SIG-M5 (cell line): Measurements from ENCODE around the gene LCN6.
A peak's percentile ranks its signal among the peaks of the same experiment; 100 is the strongest.
"Not testable (repeated sequence)": the region's sequence is repeated elsewhere in the genome, so short reads cannot be mapped to it uniquely, and the experiment has no call there.

ENCODE experiments used
- DNase-seq: peaks from one replicate; lab custom pipeline; 2025; lab: John Stamatoyannopoulos, UW

Gene LCN6, protein sequence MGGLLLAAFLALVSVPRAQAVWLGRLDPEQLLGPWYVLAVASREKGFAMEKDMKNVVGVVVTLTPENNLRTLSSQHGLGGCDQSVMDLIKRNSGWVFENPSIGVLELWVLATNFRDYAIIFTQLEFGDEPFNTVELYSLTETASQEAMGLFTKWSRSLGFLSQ

DNA sequence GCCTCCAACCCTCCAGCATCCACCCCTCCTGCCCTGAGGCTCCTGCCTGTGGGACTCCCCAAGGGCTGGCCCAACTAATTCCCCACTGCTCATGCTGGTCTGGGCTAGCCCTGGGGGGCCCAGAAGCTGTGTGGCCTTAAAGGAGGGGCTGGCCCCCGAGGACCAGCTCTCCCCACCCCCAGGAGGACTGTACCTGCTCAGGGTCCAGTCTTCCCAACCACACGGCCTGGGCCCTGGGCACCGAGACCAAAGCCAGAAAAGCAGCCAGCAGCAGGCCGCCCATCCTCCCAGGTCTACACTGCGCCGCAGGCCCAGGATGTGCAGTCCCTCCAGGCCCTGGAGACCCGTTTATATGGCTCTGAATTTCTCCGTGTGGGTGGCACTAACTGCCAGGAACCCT is at the start of gene LCN6:
Gene LCN6 (minus strand): TSS at position 325 of the 400 bp plus-strand sequence. CDS start 42 bp downstream, at position 283.
- no peak for DNase-seq

DNA sequence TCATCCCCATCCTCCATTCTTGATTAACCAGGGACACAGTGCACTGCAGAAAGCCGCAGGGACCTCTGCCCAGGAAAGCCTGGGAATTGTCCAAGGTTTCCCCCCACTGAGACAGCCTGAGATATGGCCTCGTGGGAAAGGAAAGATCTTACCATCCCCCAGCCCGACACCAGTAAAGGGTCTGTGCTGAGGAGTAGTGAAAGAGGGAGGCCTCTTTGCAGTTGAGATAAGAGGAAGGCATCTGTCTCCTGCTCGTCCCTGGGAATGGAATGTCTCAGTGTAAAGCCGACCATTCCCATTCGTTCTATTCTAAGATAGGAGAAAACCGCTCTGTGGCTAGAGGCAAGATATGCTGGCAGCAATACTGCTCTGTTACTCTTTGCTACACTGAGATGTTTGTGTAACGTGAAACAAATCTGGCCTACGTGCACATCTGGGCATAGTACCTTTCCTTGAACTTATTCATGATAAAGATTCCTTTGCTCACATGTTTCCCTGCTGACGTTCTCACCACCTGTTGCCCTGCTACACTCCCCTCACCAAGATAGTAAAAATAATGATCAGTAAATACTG is 48.5 kb upstream of the LCN6 start:
- DNase-seq: not testable (repeated sequence)

DNA sequence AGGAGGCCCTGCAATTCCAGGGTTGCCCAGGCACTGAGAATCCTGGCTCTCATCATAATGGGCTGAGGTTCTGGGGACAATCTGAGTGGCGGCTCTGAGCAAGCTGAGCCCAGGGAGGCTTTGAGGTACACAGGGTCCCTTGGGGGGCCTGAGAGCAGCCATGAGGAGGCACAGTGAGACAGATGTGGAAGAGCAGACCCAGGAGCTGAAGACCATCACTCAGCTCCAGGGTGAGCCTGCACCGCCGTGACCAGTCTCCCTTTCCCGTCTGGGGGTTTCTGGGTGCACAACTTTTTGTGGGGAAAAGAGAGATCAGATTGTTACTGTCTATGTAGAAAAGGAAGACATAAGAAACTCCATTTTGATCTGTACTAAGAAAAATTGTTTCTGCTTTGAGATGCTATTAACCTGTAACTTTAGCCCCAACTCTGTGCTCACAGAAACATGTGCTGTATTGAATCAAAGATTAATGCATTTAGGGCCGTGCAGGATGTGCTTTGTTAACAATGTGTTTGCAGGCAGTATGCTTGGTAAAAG is 48.0 kb upstream of the LCN6 start, which contains the start of gene CCDC183:
Gene CCDC183 (plus strand): TSS at position 101 of the 537 bp plus-strand sequence. CDS start 60 bp downstream, at position 161.
- DNase-seq: no peak

DNA sequence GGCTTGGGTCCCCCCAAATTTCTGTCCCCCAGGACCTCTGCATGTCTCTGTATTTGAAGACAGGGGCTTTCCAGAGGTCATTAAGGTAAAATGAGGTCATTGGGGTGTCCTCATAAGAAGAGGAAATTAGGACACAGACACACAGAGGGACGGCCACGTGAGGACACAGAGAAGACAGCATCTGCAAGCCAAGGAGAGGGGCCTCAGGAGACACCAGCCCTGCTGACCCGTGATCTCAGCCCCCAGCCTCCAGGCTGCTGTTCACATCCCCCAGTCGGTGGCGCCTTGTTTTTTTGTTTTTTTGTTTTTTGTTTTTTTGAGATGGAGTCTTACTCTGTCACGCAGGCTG is 46.6 kb upstream of the LCN6 start:
- DNase-seq: no peak

DNA sequence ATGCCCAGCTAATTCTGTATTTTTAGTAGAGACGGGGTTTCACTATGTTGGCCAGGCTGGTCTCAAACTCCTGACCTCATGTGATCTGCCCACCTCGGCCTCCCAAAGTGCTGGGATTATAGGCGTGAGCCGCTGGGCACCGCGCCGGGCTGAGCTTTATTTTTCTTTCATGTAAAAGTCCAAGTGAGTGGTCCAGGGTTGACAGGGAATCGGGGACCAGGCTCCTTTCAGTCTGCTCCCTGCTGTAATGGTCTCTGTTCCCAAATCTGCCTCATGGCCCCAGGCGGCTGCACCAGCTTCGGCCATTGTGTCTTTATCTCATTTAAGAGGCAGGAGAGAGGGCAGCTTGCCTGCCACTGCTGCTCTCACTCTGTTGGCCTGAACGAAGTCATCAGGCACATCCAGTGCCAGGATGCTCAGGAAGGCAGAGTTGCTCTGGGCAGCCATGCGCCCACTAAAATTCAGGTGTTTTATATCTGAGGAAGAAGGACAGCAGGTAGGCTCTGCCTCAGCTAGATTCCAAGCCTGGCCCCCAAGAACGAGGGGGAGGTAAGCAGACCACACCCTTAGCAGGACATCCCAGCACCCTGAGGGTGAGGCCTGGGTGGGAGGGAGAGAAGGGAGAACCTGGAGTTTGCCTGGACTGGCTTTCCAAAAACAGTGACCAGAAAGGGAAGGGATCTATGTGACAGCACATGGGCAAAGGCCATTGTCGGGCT is 46.1 kb upstream of the LCN6 start:
- no peak for DNase-seq

DNA sequence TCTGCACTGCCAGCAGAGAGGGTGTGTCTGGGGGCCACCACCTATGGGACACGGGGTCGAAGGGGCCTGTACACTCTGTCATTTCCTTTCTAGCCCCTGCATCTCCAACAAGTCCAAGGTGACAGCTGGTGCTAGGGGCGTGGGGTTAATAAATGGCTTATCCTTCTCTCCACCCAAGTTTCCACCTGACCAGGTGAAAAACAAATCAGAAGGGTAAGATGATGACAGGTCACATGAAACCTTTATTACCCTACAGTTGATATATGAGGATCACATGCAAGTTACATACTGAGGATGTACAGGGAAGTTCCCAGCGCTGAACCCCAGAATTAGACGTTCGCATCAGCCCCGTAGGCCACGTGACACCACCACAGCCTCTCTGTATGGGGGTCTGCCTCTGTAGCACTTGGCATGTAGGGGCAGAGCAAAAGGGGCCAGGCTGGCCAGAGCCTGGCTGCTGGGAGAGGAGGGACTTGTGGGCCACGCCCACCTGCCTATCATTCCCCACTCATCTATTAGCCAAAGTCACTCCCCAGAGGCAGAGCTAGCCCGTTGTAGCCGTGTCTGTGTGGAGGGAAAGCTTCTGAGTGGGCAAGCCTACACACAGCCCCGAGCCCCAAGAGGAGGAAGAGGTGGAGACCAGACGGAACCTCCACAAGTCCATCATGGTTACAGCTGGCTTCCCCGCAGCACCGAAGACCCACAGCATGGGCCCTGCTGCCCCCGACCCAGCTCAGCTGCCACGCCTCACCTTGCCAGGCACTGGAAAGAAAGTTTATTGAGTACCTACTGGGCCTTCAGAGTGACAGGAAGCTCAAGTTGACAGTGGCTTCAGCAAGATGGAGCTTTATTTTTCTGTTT is 45.0 kb upstream of the LCN6 start:
- no peak for DNase-seq

DNA sequence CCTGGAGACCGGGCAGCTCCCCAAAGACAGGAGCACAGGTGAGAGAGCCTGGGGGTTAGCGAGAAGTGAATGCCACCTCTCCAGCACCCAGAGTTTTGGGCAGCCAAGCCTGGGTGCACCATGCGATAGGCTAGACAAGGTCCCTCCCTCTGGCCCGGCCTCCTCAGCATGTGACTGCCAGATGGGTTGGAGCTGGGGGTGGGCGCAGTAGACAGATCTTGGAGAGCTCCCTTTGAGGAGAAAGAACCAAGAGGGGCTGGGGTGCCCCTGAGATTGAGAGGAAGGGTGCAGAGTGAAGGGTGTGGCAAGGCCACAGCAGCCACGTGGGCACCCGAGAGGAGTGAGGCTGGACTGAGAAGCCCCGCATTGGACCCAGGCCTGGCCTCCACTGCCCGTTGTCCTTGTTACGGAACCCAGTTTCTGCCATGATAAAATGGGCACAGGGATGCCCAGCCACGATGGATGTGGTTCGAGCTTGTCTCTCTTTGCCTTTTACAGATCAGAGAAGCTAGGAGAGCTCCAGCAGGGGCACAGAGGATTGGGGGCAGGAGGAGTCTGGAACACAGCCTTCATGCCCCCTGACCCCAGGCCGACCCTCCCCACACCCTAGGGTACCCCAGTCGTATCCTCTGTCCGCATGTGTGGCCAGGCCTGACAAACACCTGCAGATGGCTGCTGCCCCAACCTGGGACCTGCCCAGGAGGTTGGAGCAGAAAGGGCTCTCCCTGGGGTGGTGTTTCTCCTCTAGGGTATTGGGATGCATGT is 44.2 kb upstream of the LCN6 start:
- DNase-seq: no peak

DNA sequence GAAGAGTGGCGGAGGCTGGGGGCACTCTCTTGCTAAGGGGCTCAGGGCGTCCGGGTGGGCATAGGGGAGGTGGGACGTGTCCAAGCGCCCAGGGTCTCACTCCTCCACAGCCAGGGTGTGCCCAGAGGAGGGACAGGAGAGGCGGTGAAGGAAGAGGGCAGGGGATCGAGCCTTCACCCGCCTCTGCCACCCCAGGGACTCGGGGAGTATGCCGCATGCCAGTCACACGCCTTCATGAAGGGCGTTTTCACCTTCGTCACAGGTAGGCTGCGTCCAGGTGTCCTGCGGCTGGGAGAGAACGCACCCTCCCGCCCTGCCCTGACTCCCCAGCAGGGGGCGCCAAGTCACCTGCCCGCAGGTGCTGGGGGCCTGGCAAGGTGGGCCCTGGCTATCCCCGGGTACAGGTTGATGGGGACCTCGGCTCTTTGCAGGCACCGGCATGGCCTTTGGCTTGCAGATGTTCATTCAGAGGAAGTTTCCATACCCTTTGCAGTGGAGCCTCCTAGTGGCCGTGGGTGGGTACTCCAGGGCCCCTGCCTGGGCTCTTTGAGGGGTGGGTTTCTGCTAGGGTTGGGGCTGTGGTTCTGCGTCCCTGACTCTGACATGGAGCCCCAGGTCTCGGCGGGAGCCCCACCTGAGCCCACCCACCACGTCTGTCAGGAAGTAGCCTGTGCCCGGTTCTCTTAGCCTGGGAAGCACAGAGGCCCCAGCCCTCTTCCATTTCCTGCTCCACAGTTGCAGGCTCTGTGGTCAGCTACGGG is 43.4 kb upstream of the LCN6 start:
- DNase-seq: no peak

DNA sequence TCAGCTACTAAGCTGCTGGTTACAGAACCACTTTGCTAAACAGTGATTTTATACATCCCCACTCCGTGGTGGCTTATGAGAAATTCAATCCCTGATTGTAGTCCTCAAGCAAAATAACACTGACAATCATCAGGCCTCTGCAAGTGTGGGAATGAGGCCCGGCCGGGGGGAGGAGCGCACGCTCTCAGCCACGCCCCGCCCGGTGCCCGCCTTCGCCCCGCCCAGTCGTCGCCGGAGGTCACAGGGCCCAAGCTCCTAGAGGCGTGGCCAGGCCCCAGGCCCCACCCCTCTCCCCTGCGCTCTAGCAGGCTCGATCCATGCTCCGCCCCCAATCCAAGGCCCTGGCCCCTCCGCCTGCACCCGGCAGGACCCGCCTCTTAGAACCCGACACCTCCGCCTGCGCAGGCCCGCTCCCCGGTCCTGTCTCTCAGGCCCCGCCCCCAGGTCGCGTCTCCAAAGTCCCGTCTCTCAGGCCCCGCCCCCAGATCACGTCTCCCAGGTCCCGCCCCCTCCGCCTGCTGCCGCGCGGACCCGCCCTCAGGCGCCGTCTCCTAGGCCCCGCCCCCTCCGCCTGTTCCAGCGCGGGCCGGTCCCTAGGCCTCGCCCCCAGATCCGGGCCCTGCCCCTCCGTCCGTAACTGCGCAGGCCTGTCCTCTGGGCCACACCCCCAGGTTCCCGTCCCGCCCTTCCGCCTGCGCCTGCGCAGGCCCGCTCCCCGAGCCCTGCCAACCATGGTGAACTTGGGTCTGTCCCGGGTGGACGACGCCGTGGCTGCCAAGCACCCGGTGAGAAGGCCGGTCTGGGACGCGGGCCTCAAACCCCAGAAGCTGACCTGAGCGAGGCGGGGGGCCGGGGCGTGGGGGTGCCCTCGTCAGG is 42.6 kb upstream of the LCN6 start, which contains the start of gene TMEM141:
Gene TMEM141 (plus strand): TSS at position 705 of the 876 bp plus-strand sequence. CDS start 27 bp downstream, at position 732.
- peak; percentile 89 for DNase-seq

DNA sequence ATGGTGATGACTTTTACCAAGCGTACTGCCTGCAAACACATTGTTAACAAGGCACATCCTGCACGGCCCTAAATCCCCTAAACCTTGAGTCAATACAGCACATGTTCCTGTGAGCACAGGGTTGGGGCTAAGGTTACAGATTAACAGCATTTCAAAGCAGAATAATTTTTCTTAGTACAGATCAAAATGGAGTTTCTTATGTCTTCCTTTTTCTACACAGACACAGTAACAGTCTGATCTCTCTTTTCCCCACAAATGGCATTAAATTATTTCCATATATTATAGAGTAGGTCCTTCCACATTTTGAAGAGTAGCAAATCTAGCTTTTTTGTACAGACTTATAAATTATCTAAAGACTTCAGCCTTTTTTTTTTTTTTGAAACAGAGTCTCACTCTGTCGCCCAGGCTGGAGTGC is 41.2 kb upstream of the LCN6 start:
- no peak for DNase-seq

DNA sequence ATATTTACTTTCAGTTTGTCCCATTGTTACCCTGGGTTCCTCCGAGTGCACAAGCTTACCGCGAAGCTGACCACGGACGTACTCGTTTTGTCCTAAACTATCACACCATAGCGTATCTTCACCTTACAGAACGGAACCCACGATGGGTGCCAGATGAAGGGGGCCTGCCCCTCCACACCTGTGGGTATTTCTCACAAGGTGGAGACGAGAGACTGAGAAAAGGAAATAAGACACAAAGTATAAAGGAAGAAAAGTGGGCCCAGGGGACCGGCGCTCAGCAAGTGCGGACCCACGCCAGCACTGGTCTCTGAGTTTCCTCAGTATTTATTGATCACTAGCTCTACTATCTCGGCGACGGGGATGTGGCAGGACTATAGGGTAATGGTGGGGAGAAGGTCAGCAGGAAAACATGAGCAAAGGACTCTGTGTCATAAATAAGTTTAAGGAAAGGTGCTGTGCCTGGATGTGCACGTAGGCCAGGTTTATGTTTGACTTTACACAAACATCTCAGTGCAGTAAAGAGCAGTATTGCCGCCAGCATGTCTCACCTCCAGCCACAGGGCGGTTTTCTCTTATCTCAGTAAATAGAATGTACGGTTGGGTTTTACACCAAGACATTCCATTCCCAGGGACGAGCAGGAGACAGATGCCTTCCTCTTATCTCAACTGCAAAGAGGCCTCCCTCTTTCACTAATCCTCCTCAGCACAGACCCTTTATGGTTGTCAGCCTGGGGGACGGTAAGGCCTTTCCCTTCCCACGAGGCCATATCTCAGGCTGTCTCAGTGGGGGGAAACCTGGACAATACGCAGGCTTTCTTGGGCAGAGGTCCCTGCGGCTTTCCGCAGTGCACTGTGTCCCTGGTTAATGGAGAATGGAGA is 40.6 kb upstream of the LCN6 start:
- not testable (repeated sequence) for DNase-seq

DNA sequence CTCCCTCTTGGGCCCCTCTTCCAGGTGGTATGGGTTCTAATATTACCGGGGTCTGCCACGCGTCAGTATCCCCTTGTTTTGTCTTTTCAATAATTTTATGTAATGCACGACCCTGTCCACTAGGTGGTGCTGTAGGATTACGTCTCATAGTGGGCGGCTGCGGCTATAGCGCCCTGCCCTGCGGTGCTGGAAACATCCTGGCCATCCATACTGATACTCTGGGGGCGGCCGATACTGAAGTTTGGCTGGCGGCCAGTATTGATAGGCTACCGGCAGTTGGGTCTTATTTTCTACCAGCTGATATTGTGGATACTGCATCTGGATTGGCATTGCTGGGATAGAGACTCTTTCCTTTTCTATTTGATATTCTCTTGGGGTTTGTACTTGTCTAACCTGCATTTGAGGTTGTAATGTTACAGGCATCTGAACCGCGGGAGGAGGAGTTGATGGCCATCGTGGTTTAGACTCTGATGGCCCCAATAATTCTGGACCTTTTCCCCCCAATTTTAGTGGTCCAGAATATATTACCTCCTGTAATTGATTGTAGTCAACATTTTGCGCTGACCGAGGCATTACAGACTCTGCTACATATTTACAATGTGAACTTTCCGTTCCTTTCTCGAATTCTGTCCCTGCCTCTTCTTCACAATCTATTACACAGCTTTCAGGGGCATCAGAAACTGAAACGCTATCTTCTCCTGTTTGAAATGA is 39.5 kb upstream of the LCN6 start:
- DNase-seq: no peak

DNA sequence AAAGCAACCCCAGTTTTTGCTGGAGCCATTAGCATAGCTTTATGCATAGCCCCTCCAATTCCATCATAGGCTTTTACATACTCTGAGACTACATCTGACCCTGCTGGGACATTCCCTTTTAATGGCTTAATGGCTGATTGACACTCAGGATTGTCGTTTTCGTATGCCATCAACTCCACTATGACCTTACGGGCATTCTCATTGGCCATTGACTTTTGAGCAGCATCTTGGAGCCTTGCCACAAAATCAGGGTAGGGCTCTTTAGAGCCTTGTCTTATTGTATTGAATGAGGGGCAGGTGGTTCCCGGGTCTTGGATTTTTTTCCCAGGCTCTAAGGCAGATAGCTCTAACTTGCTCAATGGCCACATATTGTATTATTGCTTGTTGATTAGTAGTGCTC is 38.7 kb upstream of the LCN6 start:
- DNase-seq: not testable (repeated sequence)

DNA sequence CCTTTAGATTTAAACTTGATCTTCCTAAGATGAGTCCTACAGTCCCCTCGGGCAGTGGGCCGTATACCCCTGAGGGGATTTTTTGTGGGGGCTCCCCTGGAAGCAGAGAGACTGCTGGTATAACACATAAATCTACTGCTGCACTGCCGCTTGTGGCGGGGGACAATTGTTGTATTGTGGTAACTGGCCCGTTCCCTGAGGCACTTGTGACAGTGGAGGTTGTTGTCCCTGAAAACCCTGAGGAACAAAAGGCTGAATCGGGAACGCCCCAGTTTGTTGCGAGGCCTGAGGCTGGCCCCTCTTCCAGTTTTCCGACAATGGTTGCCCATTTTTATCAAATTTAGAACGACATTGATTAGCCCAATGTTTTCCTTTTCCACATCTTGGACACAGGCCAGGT is 38.1 kb upstream of the LCN6 start:
- no peak for DNase-seq

DNA sequence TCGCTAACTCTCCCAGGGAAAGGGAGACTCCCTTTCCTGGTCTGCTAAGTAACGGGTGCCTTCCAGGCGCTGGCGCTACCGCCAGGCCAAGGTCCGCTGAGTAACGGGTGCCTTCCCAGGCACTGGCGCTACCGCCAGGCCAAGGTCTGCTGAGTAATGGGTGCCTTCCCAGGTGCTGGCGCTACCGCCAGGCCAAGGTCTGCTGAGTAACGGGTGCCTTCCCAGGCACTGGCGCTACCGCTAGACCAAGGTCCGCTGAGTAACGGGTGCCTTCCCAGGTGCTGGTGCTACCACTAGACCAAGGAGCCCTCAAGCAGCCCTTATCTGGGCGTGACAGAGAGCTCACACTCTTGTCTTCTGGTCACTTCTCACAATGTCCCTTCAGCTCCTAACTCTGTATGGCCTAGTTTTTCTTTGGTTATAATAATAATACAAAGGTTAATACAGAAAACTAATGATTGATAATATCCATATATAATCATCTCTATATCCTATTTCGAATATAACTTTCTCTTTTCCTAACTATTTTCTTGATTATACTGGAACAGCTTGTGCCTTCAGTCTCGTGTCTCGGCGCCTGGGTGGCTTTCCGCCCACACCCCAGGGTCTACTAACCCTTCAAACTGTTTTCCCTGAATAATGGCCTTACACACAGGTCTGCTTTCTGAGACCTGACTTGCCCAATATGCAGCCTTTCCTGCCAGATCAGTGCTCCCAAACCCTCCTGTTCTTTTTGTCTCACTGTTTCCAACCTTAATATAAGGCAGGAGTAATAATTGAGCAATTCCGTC is 37.4 kb upstream of the LCN6 start:
- DNase-seq: not testable (repeated sequence)

DNA sequence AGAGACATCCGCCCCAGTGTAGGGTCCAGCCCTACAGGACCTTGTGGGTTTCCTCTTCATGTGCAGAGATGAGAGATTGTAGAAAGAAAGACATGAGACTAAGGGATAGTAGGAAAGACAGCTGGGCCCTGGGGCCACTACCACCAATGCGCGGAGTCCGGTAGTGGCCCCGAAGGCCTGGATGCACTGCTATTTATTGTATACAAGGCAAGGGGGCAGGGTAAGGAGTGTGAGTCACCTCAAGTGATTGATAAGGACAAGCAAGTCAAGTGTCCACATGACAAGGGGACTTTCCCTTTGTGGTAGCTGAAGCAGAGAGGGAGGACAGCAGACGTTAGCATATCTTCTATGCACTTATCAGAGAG is 36.7 kb upstream of the LCN6 start:
- no peak for DNase-seq
